Adrenal gland (tissue), 12 donors: ENCODE results near the gene SLC5A1. TPM values are rescaled to one million over a fixed set of nuclear protein-coding genes. Genes with fewer than 3 reads are reported as not detected.
"Not testable (repeated sequence)": the region's sequence is repeated elsewhere in the genome, so short reads cannot be mapped to it uniquely, and the experiment has no call there.

ENCODE experiments used
- DNase-seq, 7 donors: peaks; one replicate each; pipeline ENCODE4 v3.0.0-alpha.2; 2019 to 2020
- H3K27ac ChIP-seq, 5 donors: fragments of 200-600 bp; sonication (generic) in 4 of 5; 1 replicate in 3 of 5; 2 replicates in 2 of 5; pipeline versions ENCODE4 v1.5.1 to v1.8.0; 2016 to 2020; ENCODE audit warnings: mild to moderate bottlenecking in 1 of 5
- H3K27me3 ChIP-seq: fragments of 200-600 bp; 2 replicates; pipeline ENCODE4 v1.8.0; 2021
- H3K36me3 ChIP-seq, 2 donors: fragments of 200-600 bp; replicated peaks in 1 of 2; 1 replicate in 1 of 2; 2 replicates in 1 of 2; pipeline versions ENCODE4 v1.5.1 to v1.8.0; 2018 to 2022
- H3K4me1 ChIP-seq, 2 donors: fragments of 200-600 bp; replicated peaks in 1 of 2; 1 replicate in 1 of 2; 2 replicates in 1 of 2; pipeline versions ENCODE4 v1.5.1 to v1.8.0; 2018 to 2021
- H3K4me3 ChIP-seq, 4 donors: fragments of 200-600 bp; sonication (generic) in 3 of 4; one replicate each; pipeline ENCODE4 v1.5.1; 2016 to 2018
- H3K9me3 ChIP-seq, 3 donors: fragments of 200-600 bp; sonication (generic) in 1 of 3; replicated peaks in 1 of 3; 1 replicate in 2 of 3; 2 replicates in 1 of 3; pipeline versions ENCODE4 v1.5.1 to v1.8.0; 2016 to 2021
- CTCF ChIP-seq, 6 experiments: fragments of 450-650 bp in 4 of 6; fragments of 200-600 bp in 2 of 6; sonication (generic) in 1 of 6; IDR thresholded peaks; 1 replicate in 5 of 6; 2 replicates in 1 of 6; pipeline versions ENCODE4 v1.5.1 to v1.8.0; 2016 to 2021; ENCODE audit warnings: antibody characterized with exemption in 6 of 6, mild to moderate bottlenecking in 2 of 6, moderate library complexity in 1 of 6
- POLR2A ChIP-seq, 2 donors: fragments of 450-650 bp; IDR thresholded peaks; one replicate each; pipeline ENCODE4 v1.6.1; 2017; ENCODE audit warnings: antibody characterized with exemption in 2 of 2, mild to moderate bottlenecking in 2 of 2, moderate library complexity in 1 of 2
- WGBS, 4 donors: extraction: QIAGEN DNeasy Blood & Tissue Kit in 2 of 4; methylation state at CpG; one replicate each; pipeline versions ENCODE4 v1.1.5 to v1.1.7; 2013 to 2017; 5-methylcytosine and 5-hydroxymethylcytosine counted together
- intact Hi-C, 2 donors: fragments of 100-400 bp; cut with DNase I; formaldehyde crosslinking; loops; one replicate each; pipeline versions ENCODE4 v1.14.1 to v1.15.0; 2022 to 2023
- polyA plus RNA-seq, 3 donors: library from polyadenylated mRNA; stranded (reverse); fragments of 200-250 nt in 2 of 3; fragments of 350-450 nt in 1 of 3; fragmentation: Illumina TruSeq in 1 of 3; extraction: RNeasy Lipid Tissue Mini Kit (QIAGEN cat#74804) in 1 of 3; gene quantifications; one replicate each; pipeline ENCODE4 v1.2.3, GENCODE V29; 2013 to 2014
- total RNA-seq, 9 donors: library from RNA; depleted of rRNA in 4 of 9; stranded (reverse); fragments of >200 nt in 4 of 9; fragments of 120-200 nt in 1 of 9; fragmentation: NEBNext Ultra II Directional in 1 of 9; extraction: Animal tissue kit (Norgen Biotek cat#: 25700) in 1 of 9; gene quantifications; one replicate each; pipeline versions ENCODE4 v1.1.0 to v1.2.4, GENCODE V29; 2013 to 2023
- donor health status: healthy with polysubstance abuse.
- donor health status: Bipolar disorder and iron deficiency.
- donor health status: DM: yes; HTN: yes; CAD: no.
- donor health status: DM: no; HTN: no; CAD: no.
- donor health status: DM: no; HTN: no; CAD: no.
- donor health status: DM: yes; HTN: yes; CAD: no.

SLC5A1 gene
- total and polyA plus RNA-seq, 12 donors = under 0.01 to 0.04 TPM; not detected in 10

- no peaks in the 10 kb centered on the region for H3K36me3 ChIP-seq
- H3K4me3 ChIP-seq = no peak overlapping the region
- no peaks in the 10 kb centered on the region for H3K9me3 ChIP-seq
- intact Hi-C loops = no loop called here
- H3K27ac ChIP-seq = no peak overlapping the region
- no peaks in the 10 kb centered on the region for H3K27me3 ChIP-seq
- no peak for DNase-seq
- TF ChIP-seq POLR2A (IDR thresholded peaks at IDR 0.05) (no peak), CTCF (IDR thresholded peaks at IDR 0.05) (no peak)
- H3K4me1 ChIP-seq = no peaks in the 10 kb centered on the region
Measured at GRCh38 chr22:32142600-32142999, 99.5 kb downstream of the SLC5A1 start.

- H3K4me3 ChIP-seq = no peak overlapping the region
- 67 to 78% (median 72%) methylated on average over 6 of the region's 6 CpGs for WGBS, 4 donors
- H3K27me3 ChIP-seq = no peaks in the 10 kb centered on the region
- no peaks in the 10 kb centered on the region for H3K36me3 ChIP-seq
- H3K4me1 ChIP-seq = no peaks in the 10 kb centered on the region
- TF ChIP-seq CTCF (IDR thresholded peaks at IDR 0.05) (no peak), POLR2A (IDR thresholded peaks at IDR 0.05) (no peak)
- no peak overlapping the region for H3K27ac ChIP-seq
- no peaks in the 10 kb centered on the region for H3K9me3 ChIP-seq
- no peak for DNase-seq
- intact Hi-C loops = no loop called here
Measured at GRCh38 chr22:32144496-32145274, 101.6 kb downstream of the SLC5A1 start.

- H3K27me3 ChIP-seq, H3K36me3 ChIP-seq, H3K9me3 ChIP-seq, H3K4me1 ChIP-seq, intact Hi-C loops, H3K4me3 ChIP-seq, DNase-seq, H3K27ac ChIP-seq: not testable (repeated sequence)
- WGBS, 4 donors = 78 to 88% (median 82%) methylated on average over 8 of the region's 8 CpGs
Measured at GRCh38 chr22:32147128-32147527, 104.1 kb downstream of the SLC5A1 start.

- 81 to 86% (median 84%) methylated on average over 4 of the region's 4 CpGs for WGBS, 4 donors
- H3K27ac ChIP-seq, intact Hi-C loops: not testable (repeated sequence)
Measured at GRCh38 chr22:32148372-32148771, 105.3 kb downstream of the SLC5A1 start.

GRCh38 chr22:32150647-32151046 is 107.6 kb downstream of the SLC5A1 start:
- 52 to 65% (median 52%) methylated on average over 7 of the region's 7 CpGs for WGBS, 4 donors
- H3K4me1 ChIP-seq, H3K9me3 ChIP-seq, DNase-seq, intact Hi-C loops, H3K4me3 ChIP-seq, H3K27ac ChIP-seq, H3K27me3 ChIP-seq, H3K36me3 ChIP-seq: not testable (repeated sequence)

More at GRCh38 chr22:32148372-32148771, 105.3 kb downstream of the SLC5A1 start:
- not testable (repeated sequence) for H3K9me3 ChIP-seq, H3K4me1 ChIP-seq, H3K36me3 ChIP-seq, DNase-seq, H3K27me3 ChIP-seq, H3K4me3 ChIP-seq

- H3K9me3 ChIP-seq, H3K27ac ChIP-seq, H3K36me3 ChIP-seq, H3K4me1 ChIP-seq, intact Hi-C loops, DNase-seq, H3K27me3 ChIP-seq, H3K4me3 ChIP-seq: not testable (repeated sequence)
- 50 to 78% (median 65%) methylated on average over 6 of the region's 6 CpGs for WGBS, 4 donors
Measured at GRCh38 chr22:32151641-32152040, 108.6 kb downstream of the SLC5A1 start.

GRCh38 chr22:32154727-32155126 is 111.7 kb downstream of the SLC5A1 start:
- H3K4me3 ChIP-seq, H3K9me3 ChIP-seq, H3K36me3 ChIP-seq, H3K27me3 ChIP-seq, intact Hi-C loops, H3K27ac ChIP-seq, H3K4me1 ChIP-seq, DNase-seq: not testable (repeated sequence)
- WGBS, 4 donors = 55 to 75% (median 72%) methylated on average over 4 of the region's 4 CpGs

GRCh38 chr22:32157632-32158031 is 114.6 kb downstream of the SLC5A1 start:
- H3K4me3 ChIP-seq, intact Hi-C loops, H3K27ac ChIP-seq, H3K9me3 ChIP-seq, H3K36me3 ChIP-seq, H3K4me1 ChIP-seq, H3K27me3 ChIP-seq: not testable (repeated sequence)
- peak in 1 of 7 donors; percentile 9 for DNase-seq
- 52 to 75% (median 57%) methylated on average over 4 to 5 of the region's 5 CpGs for WGBS, 4 donors
